ENCODE results near the gene SSBP4. TPM values are rescaled to one million over a fixed set of nuclear protein-coding genes. Genes with fewer than 3 reads are reported as not detected.

The SSBP4 gene
- total RNA-seq, 1 donor from 2014 or later: 60.7 TPM

- no peak overlapping the region for H3K27ac Mint-ChIP-seq (ENCODE audit: unreplicated experiment)
- H3K4me3 Mint-ChIP-seq (ENCODE audit: unreplicated experiment): no peak overlapping the region
- no peaks in the 10 kb centered on the region for H3K36me3 Mint-ChIP-seq (ENCODE audit: low read depth, unreplicated experiment)
- no peaks in the 10 kb centered on the region for H3K9me3 Mint-ChIP-seq (ENCODE audit: unreplicated experiment)
- no peak for TF ChIP-seq CTCF (IDR thresholded peaks at IDR 0.05; ENCODE audit: unreplicated experiment)
- no peaks in the 10 kb centered on the region for H3K4me1 Mint-ChIP-seq (ENCODE audit: unreplicated experiment)
- peaks cover 7% of the 10 kb centered on the region for H3K27me3 Mint-ChIP-seq (ENCODE audit: unreplicated experiment)
- no peak for DNase-seq (ENCODE audit: low spot score)
Measured at GRCh38 chr19:18392926-18393325, 26.3 kb upstream of the SSBP4 start.

DNA sequence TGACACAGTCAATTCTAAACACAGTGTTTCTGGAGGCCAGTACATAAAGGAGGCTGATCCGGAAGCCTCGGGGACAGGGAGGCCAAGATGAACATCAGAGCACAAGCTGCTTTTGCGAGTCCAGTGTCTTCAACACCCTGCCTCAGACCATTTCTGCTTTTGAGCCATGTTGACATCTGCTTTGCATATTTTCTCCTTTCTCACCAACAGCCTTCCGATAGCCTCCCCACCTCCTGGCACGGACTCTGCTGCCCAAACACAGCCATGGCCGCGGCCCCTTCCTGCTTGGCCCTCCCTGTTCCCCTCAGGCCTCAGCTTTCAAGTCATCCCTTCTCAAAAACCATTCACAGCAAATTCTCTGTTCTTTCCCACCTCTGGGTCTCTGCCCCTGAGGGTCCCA is 25.4 kb upstream of the SSBP4 start:
- Mint-ChIP-seq H3K27me3 (ENCODE audit: unreplicated experiment) (peaks cover 7% of the 10 kb centered on the region), H3K27ac (ENCODE audit: unreplicated experiment) (no peak overlapping the region), H3K4me1 (ENCODE audit: unreplicated experiment) (no peaks in the 10 kb centered on the region), H3K36me3 (ENCODE audit: low read depth, unreplicated experiment) (no peaks in the 10 kb centered on the region), H3K9me3 (ENCODE audit: unreplicated experiment) (no peaks in the 10 kb centered on the region), H3K4me3 (ENCODE audit: unreplicated experiment) (no peak overlapping the region)
- TF ChIP-seq CTCF (IDR thresholded peaks at IDR 0.05; ENCODE audit: unreplicated experiment): no peak
- no peak for DNase-seq (ENCODE audit: low spot score)

DNA sequence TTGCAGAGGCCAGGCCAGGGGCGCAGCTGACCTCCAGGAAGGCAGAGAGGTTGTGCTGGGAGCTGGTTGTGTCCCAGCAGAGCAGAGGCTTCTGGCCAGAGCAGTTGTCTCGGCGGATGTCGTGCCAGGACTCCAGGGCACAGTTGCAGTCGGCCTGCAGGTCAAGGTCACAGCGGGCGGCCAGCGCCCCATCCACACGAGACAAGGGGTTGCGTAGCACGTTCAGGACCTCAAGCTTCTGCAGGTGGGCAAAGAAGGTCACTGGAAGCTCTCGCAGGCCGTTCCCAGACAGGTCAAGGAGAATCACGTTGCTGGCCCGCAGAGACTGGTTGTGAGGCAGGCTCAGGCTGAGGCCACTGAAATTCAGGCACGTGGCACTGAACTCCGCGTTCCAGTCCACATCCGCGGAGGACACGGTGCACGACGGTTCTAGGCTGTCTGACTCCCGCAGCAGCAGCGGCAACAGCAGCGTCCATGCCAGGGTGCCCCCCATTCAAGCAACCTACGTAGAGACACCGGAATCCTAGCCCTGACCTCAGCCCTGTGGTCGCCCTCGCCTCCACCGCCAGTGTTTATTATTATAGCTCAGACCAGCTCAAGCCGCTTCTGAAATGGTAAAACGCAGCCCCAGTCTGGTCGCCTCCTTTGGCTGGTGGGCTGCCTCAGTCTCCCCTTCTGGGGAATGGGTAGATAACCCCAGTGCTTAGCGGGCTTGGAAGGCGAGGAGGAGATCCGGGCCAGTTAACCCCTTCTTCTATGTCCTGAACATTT is 22.5 kb upstream of the SSBP4 start:
- DNase-seq (ENCODE audit: low spot score): no peak
- Mint-ChIP-seq H3K27me3 (ENCODE audit: unreplicated experiment) (peaks cover 3% of the 10 kb centered on the region), H3K36me3 (ENCODE audit: low read depth, unreplicated experiment) (no peaks in the 10 kb centered on the region), H3K4me1 (ENCODE audit: unreplicated experiment) (peaks cover 5% of the 10 kb centered on the region), H3K9me3 (ENCODE audit: unreplicated experiment) (no peaks in the 10 kb centered on the region), H3K4me3 (ENCODE audit: unreplicated experiment) (no peak overlapping the region), H3K27ac (ENCODE audit: unreplicated experiment) (no peak overlapping the region)
- no peak for TF ChIP-seq CTCF (IDR thresholded peaks at IDR 0.05; ENCODE audit: unreplicated experiment)

DNA sequence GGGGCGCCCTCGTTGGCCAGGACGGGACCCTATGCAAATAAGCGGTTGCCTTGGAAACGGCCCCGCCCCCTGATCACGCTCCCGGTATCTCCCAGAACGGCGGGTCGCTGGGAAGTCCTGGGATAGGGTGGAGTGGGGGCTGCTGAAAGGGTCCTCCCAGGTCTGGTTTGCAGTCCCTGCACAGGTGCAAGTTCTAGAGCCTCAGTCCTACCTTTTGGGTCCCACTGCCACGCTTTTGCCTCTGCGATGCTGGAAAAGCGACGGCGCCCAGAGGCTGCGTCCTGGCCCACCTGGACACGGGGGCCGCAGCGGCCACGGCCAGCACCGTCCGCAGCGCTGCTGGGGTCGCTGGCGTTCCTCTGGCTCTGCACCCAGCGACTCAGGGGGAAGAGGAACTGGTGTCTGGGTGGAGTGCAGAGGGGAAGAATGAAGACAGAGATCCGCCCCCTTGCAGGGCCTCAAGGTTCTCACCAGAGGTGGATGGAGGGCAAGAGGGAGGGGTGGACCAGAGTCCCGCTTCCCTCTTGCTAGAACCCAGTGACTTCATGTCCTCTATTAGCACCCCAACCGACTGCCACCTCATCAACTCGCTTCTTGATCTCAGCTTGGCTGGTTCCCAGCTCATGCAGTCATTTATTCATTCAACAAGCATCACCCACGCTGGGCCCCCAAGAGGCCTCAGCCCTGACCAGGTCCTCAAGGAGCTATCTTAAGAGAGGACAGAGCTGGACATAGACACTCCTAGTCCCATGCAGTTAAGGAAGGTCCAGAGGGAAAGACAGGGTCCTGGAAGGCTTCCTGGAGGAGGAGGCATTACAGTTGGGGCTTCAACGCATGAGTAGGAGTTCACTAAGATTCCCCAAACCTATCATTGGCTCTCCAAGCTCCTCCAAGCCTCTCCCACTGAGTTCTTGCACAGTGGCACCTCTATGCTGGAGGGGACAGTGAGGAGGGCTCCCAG is 21.7 kb upstream of the SSBP4 start, which contains the start of gene LRRC25:
TSS of gene LRRC25 (minus strand) at position 381 of the 961 bp plus-strand sequence. CDS start 659 bp downstream, outside the sequence.
- Mint-ChIP-seq H3K27ac (ENCODE audit: unreplicated experiment) (no peak within 1 kb of the TSS), H3K4me3 (ENCODE audit: unreplicated experiment) (no peak within 1 kb of the TSS), H3K36me3 (ENCODE audit: low read depth, unreplicated experiment) (no peaks in the 10 kb centered on the region), H3K4me1 (ENCODE audit: unreplicated experiment) (peaks cover 8% of the 10 kb centered on the region), H3K9me3 (ENCODE audit: unreplicated experiment) (no peaks in the 10 kb centered on the region), H3K27me3 (ENCODE audit: unreplicated experiment) (peaks cover 4% of the 10 kb centered on the region)
- TF ChIP-seq CTCF (IDR thresholded peaks at IDR 0.05; ENCODE audit: unreplicated experiment): no peak
- no peak for DNase-seq (ENCODE audit: low spot score)
